Stimulated activated CD8-positive, alpha-beta memory T cell treated with anti-CD3 and anti-CD28 coated beads, Interleukin-7, amount 100 ng/mL, for 4 hours (primary cell): ENCODE results near the gene KIF21B.

ENCODE experiments used
- DNase-seq, 2 donors: peaks; one replicate each; pipeline ENCODE4 v3.0.0-alpha.2; 2020; ENCODE audit warnings: low read depth in 2 of 2

Gene KIF21B

GRCh38 chr1:201020721-201021629 lies 2.5 kb downstream of the KIF21B start:
- DNase-seq = peak in 1 of 2 donors; percentile 19

DNA sequence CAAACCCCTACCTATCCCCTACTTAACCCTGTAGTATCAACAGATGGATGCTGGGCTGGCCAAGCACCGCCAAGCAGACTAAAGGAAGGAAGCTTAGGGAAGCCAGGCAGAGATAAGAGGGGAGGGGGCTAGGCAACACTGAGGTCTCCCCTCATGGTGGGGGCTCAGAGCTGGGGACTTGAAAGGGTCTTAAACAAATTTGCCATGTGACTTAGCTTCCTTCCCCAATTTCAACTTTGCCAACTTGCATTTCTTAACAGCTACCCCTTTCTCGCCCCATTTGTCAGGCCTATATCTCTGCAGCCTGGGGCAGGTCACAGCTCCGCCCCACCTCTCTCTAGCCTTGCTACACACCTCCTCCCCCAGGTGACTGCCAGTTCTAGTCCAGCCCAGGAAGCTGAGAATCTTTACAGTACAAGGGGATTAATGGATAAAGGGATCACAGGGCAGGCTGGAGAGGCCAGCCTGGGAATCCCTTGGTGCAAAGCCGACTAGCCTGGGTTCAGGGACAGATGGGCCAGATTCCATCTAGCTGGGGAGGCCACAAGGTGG lies 3.4 kb downstream of the KIF21B start:
- DNase-seq = peak in 1 of 2 donors; percentile 20

- DNase-seq = peak; percentile 83 to 86
These were observed 4.1 kb downstream of the KIF21B start for GRCh38 chr1:201019321-201019977.

DNA sequence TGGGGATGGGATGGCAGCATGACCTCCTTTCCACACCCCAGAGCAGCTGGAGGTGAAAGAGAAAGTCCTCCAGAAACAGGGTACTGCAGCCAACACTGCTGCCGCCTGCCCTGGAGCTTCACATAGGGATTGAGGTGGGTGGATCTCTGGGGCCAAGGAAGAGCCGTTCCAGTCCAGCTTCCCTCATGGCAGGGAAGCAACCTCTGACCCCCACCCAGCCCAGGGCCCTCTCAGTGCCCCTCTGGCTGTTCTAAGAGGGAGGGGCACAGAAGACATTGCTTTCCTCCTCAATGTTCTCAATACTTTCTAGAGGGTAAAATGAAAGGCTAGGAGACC lies 5.7 kb downstream of the KIF21B start:
- DNase-seq = no peak

DNA sequence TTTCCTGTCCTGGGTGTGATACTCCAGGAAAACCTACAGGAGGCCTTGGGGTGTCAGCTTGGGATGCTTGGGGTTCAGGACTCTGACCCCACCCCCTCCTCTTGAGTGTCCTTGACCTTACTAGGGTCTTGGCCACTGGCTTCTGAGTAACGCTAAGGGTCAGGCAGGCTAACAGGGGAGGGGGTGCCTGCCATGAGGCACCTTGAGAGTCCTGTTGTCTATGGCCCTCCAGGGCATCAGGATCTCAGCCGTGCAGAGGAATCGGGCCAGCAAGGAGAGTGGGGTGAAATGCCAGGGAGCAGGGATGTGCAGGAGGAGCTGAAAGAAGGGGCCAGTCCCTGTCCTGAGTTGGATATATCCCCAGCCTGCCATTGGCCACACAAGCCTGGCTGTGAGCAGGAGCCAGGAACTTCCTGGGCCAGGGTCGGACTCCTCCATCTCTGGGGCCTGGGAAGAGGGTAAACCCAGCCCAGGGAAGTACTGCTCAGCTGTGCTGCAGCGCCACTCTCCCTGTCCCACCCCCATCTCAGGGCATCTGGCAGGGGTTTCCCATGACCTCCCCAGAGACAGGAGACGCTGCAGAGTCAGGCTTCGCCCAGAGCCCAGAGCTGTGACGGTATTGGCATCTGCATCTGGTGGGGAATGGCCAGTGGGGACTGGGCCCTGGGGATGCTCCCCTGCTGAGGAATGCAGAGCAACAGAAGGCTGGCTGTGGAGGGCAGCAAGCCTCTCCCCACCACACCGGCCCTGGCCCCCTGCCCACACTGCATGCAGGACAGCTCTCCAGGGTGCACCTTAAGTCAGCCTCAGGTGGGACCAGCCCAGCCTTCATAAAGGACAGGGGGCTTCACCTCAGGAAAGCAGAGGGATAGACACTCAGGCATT lies 6.3 kb downstream of the KIF21B start:
- DNase-seq = no peak

- DNase-seq = no peak
These were observed 7.3 kb downstream of the KIF21B start for GRCh38 chr1:201016211-201016651.

GRCh38 chr1:201015551-201016091 lies 7.9 kb downstream of the KIF21B start:
- DNase-seq = no peak

DNA sequence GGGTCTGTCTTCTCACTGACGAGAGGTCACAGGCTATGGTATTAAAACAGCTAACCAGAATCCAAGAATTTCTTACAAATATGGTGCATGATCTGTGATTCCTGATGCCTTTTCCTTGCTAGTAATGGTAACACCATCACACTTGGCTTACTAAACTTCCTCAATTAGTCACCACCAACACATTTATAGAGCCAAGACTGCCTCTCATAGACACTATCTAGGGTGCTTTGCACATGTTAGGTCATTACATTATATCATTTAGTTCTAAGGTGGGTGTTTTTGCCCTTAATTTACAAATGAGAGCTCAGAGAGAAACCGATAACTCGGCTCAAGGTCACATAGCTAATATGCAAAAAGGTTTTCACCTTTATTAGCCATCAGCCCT lies 8.7 kb downstream of the KIF21B start:
- DNase-seq = no peak

DNA sequence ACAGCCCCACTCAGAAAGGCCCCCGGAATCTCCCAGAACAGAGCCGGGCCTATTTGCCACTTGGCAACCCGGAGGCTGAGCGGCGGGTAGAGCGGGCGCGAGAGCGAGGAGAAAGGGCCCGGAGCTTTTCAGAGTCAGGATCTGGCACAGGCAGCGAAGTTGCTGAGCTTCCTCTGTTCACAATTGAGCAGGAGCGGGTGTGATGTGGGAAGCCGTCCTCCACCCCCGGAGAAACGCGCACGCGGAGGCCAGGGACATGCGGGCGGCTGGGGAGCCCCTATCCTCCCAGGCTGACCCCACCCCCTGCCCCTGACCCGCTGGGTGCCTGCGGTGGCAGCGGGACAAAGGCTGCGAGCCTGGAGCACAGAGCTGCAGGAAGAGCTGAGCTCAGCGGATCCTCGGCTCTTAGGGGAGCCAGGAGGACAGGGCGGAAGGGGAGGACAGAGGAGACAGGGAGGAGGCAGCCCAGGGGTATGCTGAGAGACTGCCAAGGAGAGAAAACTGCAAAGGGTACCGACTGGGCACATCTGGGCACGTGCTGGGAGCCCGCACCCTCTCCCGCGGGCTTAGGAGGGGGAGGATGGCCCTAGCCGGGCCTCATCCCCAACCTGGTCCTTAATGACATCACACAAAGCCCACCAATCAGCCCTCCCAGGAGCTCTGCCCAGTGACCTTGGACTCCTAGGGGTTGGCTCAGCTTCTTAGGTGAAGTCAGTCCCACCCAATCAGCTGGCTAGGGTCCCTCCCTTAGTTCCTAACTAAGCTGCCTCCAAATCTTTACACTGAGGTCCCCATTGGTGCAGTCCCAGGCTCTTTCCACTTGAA lies 9.3 kb downstream of the KIF21B start:
- DNase-seq = no peak

DNA sequence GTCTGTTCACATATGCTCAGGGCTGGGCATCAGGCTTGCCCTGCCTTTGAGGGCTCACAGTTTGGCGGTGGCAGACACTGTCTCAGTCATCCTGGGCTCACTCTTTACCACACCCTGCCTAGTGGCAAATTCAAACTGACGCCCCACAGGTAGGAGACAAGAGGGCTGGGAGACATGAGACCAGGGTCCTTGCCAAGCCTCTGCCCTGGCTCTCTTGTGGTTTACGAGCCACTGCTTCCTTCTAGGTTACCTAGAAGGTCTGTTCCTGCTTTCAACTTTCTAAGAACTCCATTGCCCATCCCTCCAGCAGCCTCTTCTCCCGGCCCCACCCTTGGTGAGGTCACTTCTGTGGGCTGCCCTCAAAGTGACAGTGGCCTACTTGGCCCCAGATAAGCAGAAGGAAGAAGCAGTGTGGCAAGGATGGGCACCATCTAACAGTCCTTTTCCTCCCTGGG lies 10.5 kb downstream of the KIF21B start:
- DNase-seq = no peak

DNA sequence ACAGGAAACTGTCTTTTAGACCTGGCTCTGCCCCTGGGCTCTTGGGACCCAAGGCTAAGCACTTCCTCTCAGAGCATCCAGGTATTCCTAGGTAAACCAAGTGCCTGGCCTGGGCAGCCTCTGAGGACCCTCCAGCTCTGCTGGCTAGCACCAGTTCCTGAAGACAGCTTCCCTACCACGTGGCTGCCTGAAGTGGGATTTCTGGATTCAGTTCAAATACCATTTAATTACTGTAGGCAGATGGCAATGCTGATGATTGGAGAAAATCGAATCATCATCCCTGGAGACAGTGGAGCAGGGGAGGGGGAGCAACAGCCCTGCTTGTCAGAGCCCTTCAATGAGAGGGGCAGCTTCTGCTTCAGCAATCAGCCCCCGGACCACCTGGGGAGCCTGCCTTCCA lies 11.9 kb downstream of the KIF21B start:
- no peak for DNase-seq

- DNase-seq = no peak
These were observed 13.4 kb downstream of the KIF21B start for GRCh38 chr1:201009962-201010645.

DNA sequence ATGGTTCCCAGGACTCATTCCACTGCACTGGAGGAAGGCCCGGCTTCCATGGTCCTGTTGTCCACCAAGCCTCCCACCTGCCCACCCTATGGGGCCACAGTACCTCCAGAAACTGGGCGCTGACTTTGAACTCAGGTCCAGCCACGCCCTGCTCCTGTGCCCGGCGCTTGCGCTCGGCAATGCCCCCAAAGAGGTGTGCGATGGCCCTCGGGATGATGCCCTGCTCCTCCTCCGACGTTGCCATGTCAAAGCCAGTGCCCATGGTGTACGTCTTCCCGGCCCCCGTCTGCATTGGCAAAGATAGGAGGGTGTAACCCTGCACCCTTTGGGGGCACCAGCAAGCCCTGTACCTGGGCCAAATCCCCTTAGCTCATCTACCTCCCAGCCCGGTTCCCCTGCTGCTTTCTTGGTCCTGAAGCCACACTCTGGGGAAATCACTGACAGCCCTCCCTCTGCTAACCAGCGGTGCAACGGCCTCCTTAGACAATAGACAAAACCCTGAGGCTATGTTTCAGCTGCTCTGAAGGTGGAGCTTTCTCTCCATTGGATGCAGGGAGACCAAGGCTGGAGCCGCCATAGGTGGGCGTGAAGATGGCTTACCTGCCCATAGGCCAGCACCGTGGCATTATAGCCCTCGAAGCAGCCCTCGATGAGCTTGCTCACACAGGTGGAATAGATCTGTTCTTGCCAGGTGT lies 14.7 kb downstream of the KIF21B start:
- no peak for DNase-seq

GRCh38 chr1:201007481-201007880 lies 16.0 kb downstream of the KIF21B start:
- no peak for DNase-seq

DNA sequence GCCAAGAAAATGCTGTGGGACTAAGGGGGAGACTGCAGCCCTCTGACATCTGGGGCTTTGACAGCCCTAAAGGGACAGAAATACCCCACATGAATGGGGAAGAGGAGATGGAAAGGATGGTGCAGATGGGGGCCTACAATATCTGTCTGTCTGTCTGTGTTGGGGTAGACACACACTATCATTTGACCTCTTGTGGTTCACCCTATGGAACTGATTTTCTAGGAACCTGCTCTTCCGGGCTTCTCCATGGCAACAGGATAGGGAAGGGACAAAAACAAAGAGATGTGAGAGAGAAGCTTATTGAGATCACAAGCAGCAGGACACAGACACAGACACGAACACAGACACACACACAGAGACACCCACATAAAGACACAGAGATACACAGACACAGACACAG lies 17.1 kb downstream of the KIF21B start:
- no peak for DNase-seq

DNA sequence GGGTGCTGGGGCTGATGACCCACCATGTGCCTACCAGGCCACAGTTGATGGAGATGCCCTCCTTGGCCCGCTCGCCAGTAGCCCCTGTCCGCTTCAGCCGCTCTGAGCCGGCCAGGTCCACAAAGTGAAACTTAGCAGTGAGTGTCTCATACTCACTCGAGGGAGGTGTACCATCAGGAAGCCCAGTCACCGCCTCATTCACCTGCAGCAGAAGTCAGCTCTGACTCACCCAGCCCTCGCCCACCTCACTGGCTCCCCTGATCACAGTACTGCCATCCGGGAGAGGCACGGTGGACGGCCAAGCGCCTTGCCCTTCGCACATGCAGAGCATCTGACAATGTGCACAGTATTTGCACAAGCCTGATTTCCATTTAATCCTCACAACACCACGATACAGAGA lies 18.8 kb downstream of the KIF21B start:
- DNase-seq = no peak

DNA sequence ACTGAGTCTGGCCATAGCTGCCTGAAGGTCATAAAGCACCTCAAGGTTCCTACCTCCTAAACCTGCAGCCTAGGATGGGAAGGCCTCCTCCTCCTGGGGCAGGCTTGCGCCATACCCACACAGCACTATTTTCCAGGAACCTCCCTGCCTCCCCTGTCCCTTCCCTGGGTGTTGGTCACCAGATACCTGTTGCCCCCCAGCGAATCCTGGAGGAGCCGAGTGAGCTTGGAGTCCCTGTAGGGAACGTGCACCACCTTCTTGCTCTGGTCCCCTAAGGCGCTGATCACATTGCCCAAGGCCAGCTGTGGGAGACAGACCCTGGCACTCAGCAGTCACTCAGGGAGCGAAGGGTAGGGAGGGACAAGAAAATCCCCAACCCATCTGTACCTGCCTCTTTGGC lies 19.4 kb downstream of the KIF21B start:
- DNase-seq = no peak

DNA sequence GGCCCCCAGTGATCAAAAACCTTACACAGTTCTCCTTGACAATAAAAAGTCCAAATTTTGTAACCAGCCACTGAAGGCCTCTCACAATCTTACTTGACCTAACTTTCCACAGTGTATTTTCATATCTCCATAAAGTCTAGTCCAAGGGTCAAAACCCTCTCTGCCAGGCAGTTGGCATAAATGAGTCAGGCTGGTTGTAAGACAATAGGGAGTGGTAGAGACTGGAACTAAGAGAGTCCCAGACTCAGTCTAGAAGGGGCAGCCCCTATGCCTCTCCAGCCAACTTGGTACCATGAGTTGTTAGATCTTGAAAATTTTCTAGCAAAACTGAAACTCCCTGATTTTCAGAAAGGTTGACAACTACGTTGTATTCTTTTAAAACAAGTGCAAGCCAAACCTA lies 21.0 kb downstream of the KIF21B start:
- no peak for DNase-seq

DNA sequence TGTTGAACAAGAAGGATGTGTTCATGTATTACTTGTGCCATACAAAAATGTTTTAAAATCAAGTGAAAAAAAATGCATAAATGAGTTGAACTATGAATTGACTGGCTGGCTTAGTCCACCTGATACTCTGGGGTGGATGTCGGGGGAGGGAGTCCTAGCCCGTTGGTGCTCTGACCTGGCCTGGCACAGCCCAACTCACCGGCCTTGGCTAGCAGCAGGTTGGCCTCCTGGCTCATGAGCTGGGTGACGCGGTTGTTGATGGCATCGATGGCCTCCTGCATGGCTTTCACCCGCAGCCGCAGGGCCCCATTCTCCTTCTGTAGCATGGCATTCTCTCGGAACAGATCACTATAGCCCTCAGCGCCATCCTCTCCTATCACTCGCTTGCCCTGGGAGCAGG lies 21.6 kb downstream of the KIF21B start:
- no peak for DNase-seq

DNA sequence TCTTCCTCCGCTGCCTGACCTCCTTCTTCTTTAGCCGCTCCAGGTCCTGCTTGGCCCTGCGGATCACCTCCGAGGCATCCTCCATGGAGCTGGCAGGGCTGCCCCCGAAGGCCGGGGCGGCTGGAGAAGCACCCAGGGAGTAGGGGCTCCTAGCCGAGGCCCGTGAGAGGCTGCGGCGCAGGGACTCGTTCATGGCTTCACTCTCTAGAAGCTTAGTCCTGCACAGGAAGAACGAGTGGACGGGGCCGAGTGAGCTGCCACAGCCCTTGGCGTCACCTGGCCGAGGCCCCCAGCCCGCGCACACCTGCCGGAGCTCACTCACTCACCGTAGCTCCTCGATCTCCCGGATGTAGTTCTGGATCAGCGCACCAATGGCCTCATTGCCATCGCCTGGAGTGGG lies 23.1 kb downstream of the KIF21B start:
- no peak for DNase-seq
